Spleen (tissue), 11 donors: ENCODE data around the gene FREM2. TPM values are rescaled to one million over a fixed set of nuclear protein-coding genes. Genes with fewer than 3 reads are reported as not detected.

Experiments
- DNase-seq: peaks from one replicate; pipeline ENCODE4 v3.0.0-alpha.2; 2020
- H3K27ac ChIP-seq, 8 donors: fragments of 200-600 bp; sonication (generic) in 7 of 8; 1 replicate in 4 of 8; 2 replicates in 4 of 8; pipeline versions ENCODE4 v1.5.0 to v1.8.0; 2016 to 2021; ENCODE audit warnings: inconsistent platforms in 4 of 8, mild to moderate bottlenecking in 4 of 8, moderate library complexity in 1 of 8
- H3K27me3 ChIP-seq, 7 donors: fragments of 200-600 bp; sonication (generic) in 6 of 7; replicated peaks in 1 of 7; 1 replicate in 4 of 7; 2 replicates in 3 of 7; pipeline versions ENCODE4 v1.5.0 to v1.8.0; 2016 to 2021; ENCODE audit warnings: inconsistent platforms in 3 of 7, mild to moderate bottlenecking in 1 of 7
- H3K36me3 ChIP-seq, 6 donors: fragments of 200-600 bp; sonication (generic) in 5 of 6; 1 replicate in 4 of 6; 2 replicates in 2 of 6; pipeline versions ENCODE4 v1.5.0 to v1.8.0; 2016 to 2021; ENCODE audit warnings: inconsistent platforms in 2 of 6
- H3K4me1 ChIP-seq, 6 donors: fragments of 200-600 bp; sonication (generic) in 5 of 6; 1 replicate in 3 of 6; 2 replicates in 3 of 6; pipeline versions ENCODE4 v1.5.0 to v1.8.0; 2016 to 2021; ENCODE audit warnings: inconsistent platforms in 3 of 6
- H3K4me3 ChIP-seq, 8 donors: fragments of 200-600 bp; sonication (generic) in 7 of 8; 1 replicate in 4 of 8; 2 replicates in 4 of 8; pipeline versions ENCODE4 v1.5.0 to v1.8.0; 2016 to 2021; ENCODE audit warnings: inconsistent platforms in 4 of 8, mild to moderate bottlenecking in 4 of 8, moderate library complexity in 2 of 8
- H3K9me3 ChIP-seq, 8 donors: fragments of 200-600 bp; sonication (generic) in 7 of 8; 1 replicate in 4 of 8; 2 replicates in 4 of 8; pipeline versions ENCODE4 v1.5.0 to v1.8.0; 2016 to 2021; ENCODE audit warnings: inconsistent platforms in 4 of 8
- POLR2A ChIP-seq, 3 donors: fragments of 450-650 bp; IDR thresholded peaks; one replicate each; pipeline ENCODE4 v1.5.1; 2017; ENCODE audit warnings: antibody characterized with exemption in 3 of 3, mild to moderate bottlenecking in 1 of 3
- POLR2AphosphoS5 ChIP-seq, 3 donors: sonication (generic); formaldehyde crosslinking; IDR thresholded peaks; one replicate each; pipeline ENCODE4 v1.5.1; 2017; ENCODE audit warnings: antibody characterized with exemption in 3 of 3
- WGBS, 5 donors: extraction: QIAGEN DNeasy Blood & Tissue Kit in 3 of 5; methylation state at CpG; one replicate each; pipeline versions ENCODE4 v1.1.5 to v1.1.7; 2013 to 2018; 5-methylcytosine and 5-hydroxymethylcytosine counted together
- intact Hi-C: fragments of 100-400 bp; cut with DNase I; formaldehyde crosslinking; loops from one replicate; pipeline ENCODE4 v1.15.0; 2023; ENCODE audit warnings: low total_unique reads
- polyA plus RNA-seq, 3 donors: library from polyadenylated mRNA; stranded (reverse); fragments of 200-250 nt; gene quantifications; one replicate each; pipeline ENCODE4 v1.2.1, GENCODE V29; 2013
- total RNA-seq, 7 donors: library from RNA; depleted of rRNA in 3 of 7; stranded (reverse); fragments of >200 nt in 3 of 7; fragmentation: NEBNext Ultra II Directional in 4 of 7; extraction: Animal tissue kit (Norgen Biotek cat#: 25700) in 4 of 7; gene quantifications; one replicate each; pipeline versions ENCODE4 v1.1.0 to v1.2.1, GENCODE V29; 2016 to 2021
- TF ChIP-seq, protein P1 (sequence below), 11 experiments: fragments of 200-600 bp in 7 of 11; fragments of 450-650 bp in 4 of 11; sonication (generic) in 4 of 11; IDR thresholded peaks in 8 of 11; conservative IDR thresholded peaks in 3 of 11; 1 replicate in 7 of 11; 2 replicates in 4 of 11; pipeline versions ENCODE4 v1.4.0 to v1.8.0; 2016 to 2021; ENCODE audit warnings: antibody characterized with exemption in 11 of 11, inconsistent platforms in 4 of 11, mild to moderate bottlenecking in 1 of 11
- donor health status: healthy with polysubstance abuse.
- donor health status: DM: no; HTN: no; CAD: no; lungs with moderate emphysema.
- donor health status: DM: no; HTN: no; CAD: no.
- donor health status: Bipolar disorder and iron deficiency.
- donor health status: healthy.
- donor health status: DM: no; HTN: no; CAD: no.
- donor health status: DM: yes; HTN: yes; CAD: no.

The FREM2 gene
- total and polyA plus RNA-seq, 10 donors = 0.03 to 0.93 (median 0.21) TPM; not detected in 2

DNA sequence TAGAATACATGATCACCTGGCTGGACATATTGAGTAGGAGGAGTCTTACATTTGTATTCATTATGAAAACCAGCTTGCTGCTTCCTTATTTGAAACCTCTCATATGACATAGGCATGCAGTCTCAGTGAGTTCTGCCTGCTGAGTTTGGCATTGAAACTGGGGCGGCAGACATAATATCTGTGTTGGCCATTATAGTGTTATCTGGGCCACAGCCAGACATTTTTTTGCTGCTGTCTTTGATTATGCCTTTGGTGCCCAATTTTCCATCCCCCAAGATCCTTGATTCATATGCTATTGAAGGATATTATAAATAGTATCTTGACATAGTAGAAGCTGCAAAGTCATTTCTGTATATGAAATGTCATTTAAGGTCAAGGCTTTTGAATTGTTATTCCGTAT, 15.8 kb downstream of the FREM2 start:
- TF ChIP-seq POLR2A (IDR thresholded peaks at IDR 0.05) (no peak), POLR2AphosphoS5 (IDR thresholded peaks at IDR 0.05) (no peak)
- TF ChIP-seq, protein P1, sequence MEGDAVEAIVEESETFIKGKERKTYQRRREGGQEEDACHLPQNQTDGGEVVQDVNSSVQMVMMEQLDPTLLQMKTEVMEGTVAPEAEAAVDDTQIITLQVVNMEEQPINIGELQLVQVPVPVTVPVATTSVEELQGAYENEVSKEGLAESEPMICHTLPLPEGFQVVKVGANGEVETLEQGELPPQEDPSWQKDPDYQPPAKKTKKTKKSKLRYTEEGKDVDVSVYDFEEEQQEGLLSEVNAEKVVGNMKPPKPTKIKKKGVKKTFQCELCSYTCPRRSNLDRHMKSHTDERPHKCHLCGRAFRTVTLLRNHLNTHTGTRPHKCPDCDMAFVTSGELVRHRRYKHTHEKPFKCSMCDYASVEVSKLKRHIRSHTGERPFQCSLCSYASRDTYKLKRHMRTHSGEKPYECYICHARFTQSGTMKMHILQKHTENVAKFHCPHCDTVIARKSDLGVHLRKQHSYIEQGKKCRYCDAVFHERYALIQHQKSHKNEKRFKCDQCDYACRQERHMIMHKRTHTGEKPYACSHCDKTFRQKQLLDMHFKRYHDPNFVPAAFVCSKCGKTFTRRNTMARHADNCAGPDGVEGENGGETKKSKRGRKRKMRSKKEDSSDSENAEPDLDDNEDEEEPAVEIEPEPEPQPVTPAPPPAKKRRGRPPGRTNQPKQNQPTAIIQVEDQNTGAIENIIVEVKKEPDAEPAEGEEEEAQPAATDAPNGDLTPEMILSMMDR (IDR thresholded peaks at IDR 0.05 in 8 of 11, conservative IDR thresholded peaks at IDR 0.05 in 3 of 11) = no peak
- WGBS, 5 donors = 57 to 80% (median 68%) methylated on average over 2 of the region's 2 CpGs
- H3K4me3 ChIP-seq = no peak overlapping the region

DNA sequence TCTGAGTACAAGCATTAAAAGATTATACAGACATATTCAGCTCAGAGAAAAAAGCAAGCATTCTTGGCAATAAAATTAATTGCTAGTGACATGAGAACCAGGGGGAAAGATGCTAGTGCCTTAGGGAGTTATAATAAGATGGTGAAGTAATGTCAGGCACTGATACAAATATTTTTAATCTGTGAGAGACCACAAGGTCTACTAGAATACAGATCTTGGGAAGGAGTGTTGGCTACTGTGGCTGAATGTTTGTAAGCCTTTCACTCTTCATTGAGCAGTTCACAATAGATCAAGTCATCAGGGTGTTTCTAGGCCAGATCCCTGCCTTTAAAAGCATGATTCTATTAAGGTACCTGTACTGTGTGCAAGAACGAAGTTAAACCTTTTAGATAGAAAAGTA, 16.4 kb downstream of the FREM2 start:
- Histone ChIP-seq H3K9me3 (no peaks in the 10 kb centered on the region), H3K4me3 (no peak overlapping the region), H3K4me1 (no peaks in the 10 kb centered on the region), H3K36me3 (no peaks in the 10 kb centered on the region), H3K27ac (no peak overlapping the region), H3K27me3 (no peaks in the 10 kb centered on the region)
- intact Hi-C loops = no loop called here
- TF ChIP-seq POLR2A (IDR thresholded peaks at IDR 0.05) (no peak), POLR2AphosphoS5 (IDR thresholded peaks at IDR 0.05) (no peak)
- TF ChIP-seq, protein P1 (IDR thresholded peaks at IDR 0.05 in 8 of 11, conservative IDR thresholded peaks at IDR 0.05 in 3 of 11) = no peak
- no peak for DNase-seq
- 65 to 83% (median 76%) methylated on average over 1 of the region's 1 CpG for WGBS, 5 donors

More for the DNA sequence above, 15.8 kb downstream of the FREM2 start:
- Histone ChIP-seq H3K36me3 (no peaks in the 10 kb centered on the region), H3K27me3 (no peaks in the 10 kb centered on the region), H3K9me3 (no peaks in the 10 kb centered on the region), H3K27ac (no peak overlapping the region), H3K4me1 (no peaks in the 10 kb centered on the region)
- intact Hi-C loops = no loop called here
- DNase-seq = no peak

DNA sequence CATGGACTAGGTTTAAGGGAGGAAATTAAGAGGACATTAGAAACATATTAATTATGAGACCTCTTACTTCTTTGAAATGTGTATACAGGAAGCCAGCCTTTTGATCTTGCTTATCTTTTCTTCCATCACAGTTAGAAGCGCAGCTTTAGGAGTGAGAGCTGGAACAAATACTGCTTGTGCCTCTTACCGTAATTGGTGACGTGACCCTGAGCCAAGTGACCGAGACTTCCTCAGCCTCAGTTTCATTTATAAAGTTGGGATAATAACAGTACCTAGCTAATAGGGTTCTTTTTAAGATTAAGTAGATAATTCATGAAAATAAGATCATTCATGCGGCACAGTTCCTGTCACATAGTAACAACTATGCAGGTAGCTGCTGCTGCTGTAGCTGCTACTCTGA, 18.5 kb downstream of the FREM2 start:
- WGBS, 5 donors = 67 to 74% (median 73%) methylated on average over 5 of the region's 5 CpGs
- H3K27ac ChIP-seq = no peak overlapping the region
- no peak overlapping the region for H3K4me3 ChIP-seq
- H3K27me3 ChIP-seq = no peaks in the 10 kb centered on the region
- H3K4me1 ChIP-seq = no peaks in the 10 kb centered on the region
- H3K9me3 ChIP-seq = no peaks in the 10 kb centered on the region
- intact Hi-C loops = no loop called here
- TF ChIP-seq POLR2AphosphoS5 (IDR thresholded peaks at IDR 0.05) = no peak
- TF ChIP-seq POLR2A (IDR thresholded peaks at IDR 0.05) = no peak
- TF ChIP-seq, protein P1 (IDR thresholded peaks at IDR 0.05 in 8 of 11, conservative IDR thresholded peaks at IDR 0.05 in 3 of 11) = no peak
- DNase-seq = no peak
- no peaks in the 10 kb centered on the region for H3K36me3 ChIP-seq

DNA sequence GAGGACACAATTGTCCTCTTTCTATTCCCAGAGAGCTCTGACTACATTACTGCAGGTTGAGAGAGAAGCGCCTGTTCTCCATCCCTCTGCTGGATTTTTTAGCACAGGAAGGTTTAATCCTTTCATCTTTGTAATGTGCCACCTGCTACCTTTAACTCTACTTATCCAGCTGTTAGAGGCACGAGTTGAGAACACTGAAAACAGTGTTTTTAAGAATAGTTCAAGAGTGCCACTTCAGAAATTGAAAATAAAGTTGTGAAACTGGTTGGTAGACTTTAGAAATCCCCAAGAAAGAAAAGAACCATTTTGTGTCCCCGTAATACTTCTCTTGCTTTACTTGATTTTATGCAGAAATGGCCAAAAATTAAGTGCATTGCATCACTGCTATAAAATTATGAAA, 20.6 kb downstream of the FREM2 start:
- no peak for TF ChIP-seq POLR2AphosphoS5 (IDR thresholded peaks at IDR 0.05)
- TF ChIP-seq, protein P1 (IDR thresholded peaks at IDR 0.05 in 8 of 11, conservative IDR thresholded peaks at IDR 0.05 in 3 of 11) = no peak
- no peak for TF ChIP-seq POLR2A (IDR thresholded peaks at IDR 0.05)

More for the DNA sequence above, 20.6 kb downstream of the FREM2 start:
- 65 to 79% (median 68%) methylated on average over 3 of the region's 3 CpGs for WGBS, 5 donors
- Histone ChIP-seq H3K9me3 (no peaks in the 10 kb centered on the region), H3K27ac (no peak overlapping the region), H3K4me3 (no peak overlapping the region), H3K27me3 (no peaks in the 10 kb centered on the region), H3K36me3 (no peaks in the 10 kb centered on the region), H3K4me1 (no peaks in the 10 kb centered on the region)
- DNase-seq = no peak
- intact Hi-C loops = no loop called here
